ENCODE data around the gene FGD5. TPM values are rescaled to one million over a fixed set of nuclear protein-coding genes. Genes with fewer than 3 reads are reported as not detected.

Gene FGD5
- total RNA-seq, 1 donor from 2014 or later = 16.2 TPM

DNA sequence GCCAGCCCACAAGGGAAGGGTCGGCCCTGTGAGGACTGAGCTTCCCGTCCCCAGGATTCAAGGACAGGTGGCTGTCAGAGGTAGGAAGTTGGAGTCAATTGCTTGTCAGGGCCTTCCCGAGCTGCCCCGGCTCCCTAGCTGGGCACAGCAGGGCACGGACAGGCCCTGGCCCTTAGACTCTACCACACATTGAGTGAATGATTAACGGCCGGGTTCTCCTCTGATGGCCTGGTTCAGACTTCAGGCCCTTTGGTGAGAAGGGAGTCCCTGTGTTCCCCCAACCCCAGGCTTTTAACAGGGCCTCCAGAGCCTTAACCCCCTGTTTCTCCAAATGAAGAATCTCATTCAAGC is 16.4 kb upstream of the FGD5 start:
- Histone ChIP-seq H3K27me3 (no peaks in the 10 kb centered on the region), H3K9me3 (no peaks in the 10 kb centered on the region), H3K4me1 (no peaks in the 10 kb centered on the region), H3K27ac (no peak overlapping the region), H3K36me3 (no peaks in the 10 kb centered on the region), H3K4me3 (no peak overlapping the region)
- no peak for TF ChIP-seq POLR2AphosphoS5 (IDR thresholded peaks at IDR 0.05; ENCODE audit: insufficient read depth in 1 of 2, low read depth in 1 of 2)
- TF ChIP-seq, protein P1, sequence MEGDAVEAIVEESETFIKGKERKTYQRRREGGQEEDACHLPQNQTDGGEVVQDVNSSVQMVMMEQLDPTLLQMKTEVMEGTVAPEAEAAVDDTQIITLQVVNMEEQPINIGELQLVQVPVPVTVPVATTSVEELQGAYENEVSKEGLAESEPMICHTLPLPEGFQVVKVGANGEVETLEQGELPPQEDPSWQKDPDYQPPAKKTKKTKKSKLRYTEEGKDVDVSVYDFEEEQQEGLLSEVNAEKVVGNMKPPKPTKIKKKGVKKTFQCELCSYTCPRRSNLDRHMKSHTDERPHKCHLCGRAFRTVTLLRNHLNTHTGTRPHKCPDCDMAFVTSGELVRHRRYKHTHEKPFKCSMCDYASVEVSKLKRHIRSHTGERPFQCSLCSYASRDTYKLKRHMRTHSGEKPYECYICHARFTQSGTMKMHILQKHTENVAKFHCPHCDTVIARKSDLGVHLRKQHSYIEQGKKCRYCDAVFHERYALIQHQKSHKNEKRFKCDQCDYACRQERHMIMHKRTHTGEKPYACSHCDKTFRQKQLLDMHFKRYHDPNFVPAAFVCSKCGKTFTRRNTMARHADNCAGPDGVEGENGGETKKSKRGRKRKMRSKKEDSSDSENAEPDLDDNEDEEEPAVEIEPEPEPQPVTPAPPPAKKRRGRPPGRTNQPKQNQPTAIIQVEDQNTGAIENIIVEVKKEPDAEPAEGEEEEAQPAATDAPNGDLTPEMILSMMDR (IDR thresholded peaks at IDR 0.05) = no peak
- TF ChIP-seq POLR2A (IDR thresholded peaks at IDR 0.05) = no peak
- intact Hi-C loops (cut with DNase I) = no loop called here
- no peak for DNase-seq (ENCODE audit: extremely low spot score in 2 of 2)

DNA sequence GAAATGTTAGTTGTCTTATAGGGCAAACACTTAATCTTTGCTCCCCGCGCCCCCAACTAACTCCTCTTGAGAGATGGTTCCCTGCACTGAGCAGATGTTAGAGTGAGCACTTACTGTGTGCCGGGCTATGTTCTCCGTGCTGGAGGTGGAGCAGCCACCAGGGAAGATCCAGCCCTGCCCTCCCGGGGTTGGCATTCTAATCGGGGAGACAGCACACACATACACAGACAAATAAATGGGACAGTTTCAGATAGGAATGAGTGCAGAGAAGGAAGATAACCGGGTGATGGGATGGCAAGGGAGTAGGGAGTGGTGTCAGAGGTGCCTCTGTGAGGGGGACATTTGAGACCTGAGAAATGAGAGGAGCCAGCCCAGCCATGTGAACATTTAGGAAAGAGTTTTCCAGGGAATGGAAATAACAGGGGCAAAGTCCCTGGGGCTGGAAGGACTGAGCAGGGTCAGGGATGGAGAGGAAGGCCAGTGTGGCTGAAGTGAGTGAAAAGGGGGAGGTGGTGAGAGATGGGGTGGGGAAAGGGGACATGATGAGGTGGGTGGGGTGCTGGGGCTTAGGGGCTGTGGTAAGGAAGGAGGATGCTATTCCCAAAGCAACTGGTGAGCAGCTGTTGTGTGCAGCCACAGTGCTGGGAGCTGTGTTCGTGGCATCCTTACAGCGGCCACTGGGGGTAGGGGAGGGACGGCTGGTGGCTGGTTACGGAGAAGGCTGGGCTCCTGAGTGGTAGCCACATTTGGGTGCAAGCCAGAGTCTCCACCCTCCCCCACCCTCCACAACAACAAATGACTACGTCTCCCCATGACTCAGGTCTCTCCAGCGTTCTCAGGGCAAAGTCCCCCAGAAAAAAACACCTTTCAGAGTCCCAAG is 15.4 kb upstream of the FGD5 start:
- Histone ChIP-seq H3K27me3 (no peaks in the 10 kb centered on the region), H3K4me1 (no peaks in the 10 kb centered on the region), H3K36me3 (no peaks in the 10 kb centered on the region), H3K9me3 (no peaks in the 10 kb centered on the region), H3K4me3 (no peak overlapping the region), H3K27ac (no peak overlapping the region)
- intact Hi-C loops (cut with DNase I) = no loop called here
- TF ChIP-seq POLR2AphosphoS5 (IDR thresholded peaks at IDR 0.05; ENCODE audit: insufficient read depth in 1 of 2, low read depth in 1 of 2) (no peak), POLR2A (IDR thresholded peaks at IDR 0.05) (no peak)
- TF ChIP-seq, protein P1 (IDR thresholded peaks at IDR 0.05) = no peak
- DNase-seq (ENCODE audit: extremely low spot score in 2 of 2) = no peak

DNA sequence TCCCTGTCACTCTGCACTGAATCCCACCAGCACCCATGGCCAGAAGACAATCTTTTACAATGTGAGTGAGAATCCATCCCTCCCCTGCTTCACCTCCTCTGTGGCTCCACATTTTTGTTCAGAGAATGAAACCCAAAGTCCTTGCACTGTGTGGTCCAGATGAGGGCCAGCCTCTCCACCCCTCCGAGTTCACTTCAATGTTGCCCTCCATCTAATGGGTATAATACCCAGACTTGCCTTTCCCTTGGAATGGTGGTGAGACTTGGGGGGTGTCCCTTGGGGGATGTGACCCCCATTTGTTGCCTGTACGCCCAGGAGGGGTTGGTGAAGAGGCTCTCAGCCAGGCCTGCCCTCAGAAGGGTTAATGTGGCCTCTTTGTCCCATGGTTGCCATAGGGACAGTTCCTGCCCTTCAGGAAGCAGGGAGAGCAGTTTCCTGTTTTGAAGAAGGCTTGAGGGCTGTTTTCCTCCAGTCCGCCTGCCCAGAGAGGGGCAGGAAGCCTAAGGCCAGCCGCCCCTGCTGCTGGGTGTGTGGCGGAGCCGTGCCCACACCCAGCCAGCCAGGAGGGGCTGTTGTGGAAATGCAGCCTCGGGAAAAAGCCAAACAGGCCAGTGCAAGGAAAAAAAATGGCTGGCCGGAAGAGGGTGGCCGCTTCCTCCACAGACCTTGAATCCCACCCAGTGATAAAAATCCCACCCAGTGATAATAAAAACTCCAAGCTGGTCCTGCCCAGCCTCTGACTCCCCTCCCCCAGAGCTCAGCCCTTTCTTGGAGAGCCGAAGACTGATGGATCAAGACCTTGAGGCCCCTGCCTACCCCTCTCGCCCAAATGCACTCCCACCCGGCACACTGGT is 14.6 kb upstream of the FGD5 start:
- Histone ChIP-seq H3K4me1 (no peaks in the 10 kb centered on the region), H3K36me3 (no peaks in the 10 kb centered on the region), H3K27me3 (no peaks in the 10 kb centered on the region), H3K9me3 (no peaks in the 10 kb centered on the region), H3K4me3 (no peak overlapping the region), H3K27ac (no peak overlapping the region)
- intact Hi-C loops (cut with DNase I) = no loop called here
- TF ChIP-seq POLR2AphosphoS5 (IDR thresholded peaks at IDR 0.05; ENCODE audit: insufficient read depth in 1 of 2, low read depth in 1 of 2) (peak in 1 of 2 donors; percentile 17), POLR2A (IDR thresholded peaks at IDR 0.05) (no peak)
- TF ChIP-seq, protein P1 (IDR thresholded peaks at IDR 0.05) = no peak
- no peak for DNase-seq (ENCODE audit: extremely low spot score in 2 of 2)

DNA sequence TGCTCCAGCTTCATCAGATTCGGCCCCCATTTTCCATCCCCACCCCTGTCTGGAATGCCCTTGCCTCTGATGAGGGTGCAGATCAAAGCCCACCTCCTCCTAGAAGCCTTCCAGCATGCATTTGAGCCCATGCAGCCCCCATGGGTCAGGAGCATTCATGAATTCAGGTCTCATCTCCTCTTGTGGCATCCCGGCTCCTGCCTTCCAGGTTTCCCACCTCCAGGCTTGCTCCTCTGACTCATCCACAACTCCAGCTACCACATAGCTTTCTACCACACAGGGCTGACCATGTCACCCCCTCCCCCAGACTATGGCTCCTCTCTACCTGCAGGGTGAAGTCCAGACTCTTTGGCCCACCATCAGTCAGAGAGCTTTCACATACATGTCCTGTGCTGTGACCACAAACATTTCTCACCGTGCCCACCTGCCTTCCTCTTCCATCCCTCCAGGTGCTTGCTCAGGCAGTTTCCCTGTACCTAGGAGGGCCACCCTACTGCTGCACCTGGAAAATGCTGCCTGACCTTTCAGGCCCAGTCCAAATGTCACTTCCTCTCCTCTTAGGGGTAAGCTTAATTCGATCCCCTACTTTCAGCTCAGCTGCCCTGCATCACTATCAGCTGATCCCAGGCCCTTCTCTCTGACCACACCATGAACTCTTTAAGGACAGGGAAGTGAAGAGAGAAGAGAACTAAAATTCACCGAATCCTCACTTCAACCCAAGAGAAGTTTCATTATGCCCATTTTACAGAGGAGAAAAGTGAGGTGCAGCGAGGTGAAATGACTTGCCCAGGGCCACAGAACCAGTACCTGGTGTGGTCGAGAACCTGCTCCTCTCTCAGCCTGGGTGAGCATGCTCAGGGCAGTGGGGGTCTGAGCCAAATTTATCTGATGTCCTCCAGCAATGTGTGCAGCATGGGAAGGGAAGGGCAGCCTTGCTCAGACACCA is 13.7 kb upstream of the FGD5 start:
- Histone ChIP-seq H3K27ac (no peak overlapping the region), H3K27me3 (no peaks in the 10 kb centered on the region), H3K36me3 (no peaks in the 10 kb centered on the region), H3K9me3 (no peaks in the 10 kb centered on the region), H3K4me1 (peaks cover 5% of the 10 kb centered on the region), H3K4me3 (no peak overlapping the region)
- TF ChIP-seq POLR2AphosphoS5 (IDR thresholded peaks at IDR 0.05; ENCODE audit: insufficient read depth in 1 of 2, low read depth in 1 of 2) = no peak
- TF ChIP-seq, protein P1 (IDR thresholded peaks at IDR 0.05) = no peak
- no peak for TF ChIP-seq POLR2A (IDR thresholded peaks at IDR 0.05)
- intact Hi-C loops (cut with DNase I) = loop anchor here (5.0 kb wide), 1 partner anchor 718 kb away; no protein-coding TSS in a partner anchor
- no peak for DNase-seq (ENCODE audit: extremely low spot score in 2 of 2)

All from vagina (tissue), 2 donors.